GM23338 (cell line): Measurements from ENCODE around the gene H1-8. TPM values are rescaled to one million over a fixed set of nuclear protein-coding genes. Genes with fewer than 3 reads are reported as not detected.

Experiments used
- ATAC-seq: fragments of 200-7000 bp; cut with Tn5 transposase; 3 replicates; pipeline ENCODE4 v1.9.1; 2020
- DNase-seq: peaks from one replicate; pipeline ENCODE4 v3.0.0-alpha.2; 2015; ENCODE audit warnings: low spot score
- H2AFZ ChIP-seq: fragments of 200-600 bp; sonication (generic); 2 replicates; pipeline ENCODE4 v1.8.0; 2016; ENCODE audit warnings: antibody characterized with exemption, mild to moderate bottlenecking, moderate library complexity
- H3F3A ChIP-seq: fragments of 200-600 bp; sonication (generic); replicated peaks from 2 replicates; pipeline ENCODE4 v1.8.0; 2017; ENCODE audit warnings: antibody characterized with exemption, mixed run types, low read depth
- H3K27ac ChIP-seq: fragments of 200-600 bp; sonication (generic); 2 replicates; pipeline ENCODE4 v1.6.1; 2016; ENCODE audit warnings: low read depth
- H3K27me3 ChIP-seq: fragments of 200-600 bp; sonication (generic); 2 replicates; pipeline ENCODE4 v1.8.0; 2016; ENCODE audit warnings: mild to moderate bottlenecking, mixed run types, moderate library complexity; ENCODE audit not compliant: insufficient read depth
- H3K36me3 ChIP-seq: fragments of 200-600 bp; sonication (generic); 2 replicates; pipeline ENCODE4 v1.8.0; 2016; ENCODE audit warnings: mild to moderate bottlenecking; ENCODE audit not compliant: insufficient read depth
- H3K4me1 ChIP-seq: fragments of 200-600 bp; sonication (generic); 2 replicates; pipeline ENCODE4 v1.8.0; 2016; ENCODE audit warnings: mild to moderate bottlenecking, moderate library complexity; ENCODE audit not compliant: insufficient read depth
- H3K4me2 ChIP-seq: fragments of 200-600 bp; sonication (generic); 2 replicates; pipeline ENCODE4 v1.7.1; 2017; ENCODE audit warnings: mixed run types
- H3K4me3 ChIP-seq: fragments of 200-600 bp; sonication (generic); 2 replicates; pipeline ENCODE4 v1.6.1; 2016; ENCODE audit warnings: mixed run types
- H3K79me2 ChIP-seq: fragments of 200-600 bp; sonication (generic); replicated peaks from 2 replicates; pipeline ENCODE4 v1.8.0; 2017; ENCODE audit warnings: mild to moderate bottlenecking; ENCODE audit not compliant: insufficient read depth
- H3K9me2 ChIP-seq: fragments of 200-600 bp; sonication (generic); 2 replicates; pipeline ENCODE4 v1.8.0; 2017; ENCODE audit not compliant: insufficient read depth
- H4K20me1 ChIP-seq: fragments of 200-600 bp; sonication (generic); replicated peaks from 2 replicates; pipeline ENCODE4 v1.8.0; 2017; ENCODE audit warnings: mild to moderate bottlenecking; ENCODE audit not compliant: insufficient read depth
- H3K27ac Mint-ChIP-seq: 2 replicates; pipeline ENCODE4 v1.8.0; 2020; ENCODE audit warnings: inconsistent platforms, mild to moderate bottlenecking, moderate library complexity, mixed read lengths
- H3K27me3 Mint-ChIP-seq: 3 replicates; pipeline ENCODE4 v1.8.0; 2022; ENCODE audit warnings: low read depth, mild to moderate bottlenecking, moderate library complexity, mixed read lengths, inconsistent platforms; ENCODE audit not compliant: insufficient read depth, poor library complexity
- H3K36me3 Mint-ChIP-seq: 3 replicates; pipeline ENCODE4 v1.8.0; 2021; ENCODE audit warnings: low read depth, mild to moderate bottlenecking, inconsistent platforms, moderate library complexity, mixed read lengths
- H3K4me1 Mint-ChIP-seq: 3 replicates; pipeline ENCODE4 v1.8.0; 2020; ENCODE audit warnings: mild to moderate bottlenecking, inconsistent platforms, mixed read lengths
- H3K4me3 Mint-ChIP-seq: 3 replicates; pipeline ENCODE4 v1.8.0; 2021; ENCODE audit warnings: moderate library complexity, mild to moderate bottlenecking, inconsistent platforms, mixed read lengths
- H3K9me3 Mint-ChIP-seq: 3 replicates; pipeline ENCODE4 v1.8.0; 2020; ENCODE audit warnings: moderate library complexity, mild to moderate bottlenecking, inconsistent platforms, mixed read lengths
- CREB1 ChIP-seq: fragments of 250-450 bp; sonication (Bioruptor Pico); IDR thresholded peaks from 2 replicates; pipeline ENCODE4 v1.5.0; 2020; ENCODE audit warnings: low read depth, mild to moderate bottlenecking, moderate library complexity
- CTCF ChIP-seq, 2 experiments: fragments of 200-600 bp in 1 of 2; sonication (generic) in 1 of 2; conservative IDR thresholded peaks; 2 replicates each; pipeline versions ENCODE4 v1.5.1 to v1.6.1; 2016 to 2017; ENCODE audit warnings: antibody characterized with exemption in 2 of 2, low read depth in 2 of 2, mild to moderate bottlenecking in 2 of 2, moderate library complexity in 1 of 2
- ETS1 ChIP-seq: IDR thresholded peaks from 2 replicates; pipeline ENCODE4 v1.6.1; 2016; ENCODE audit warnings: antibody characterized with exemption
- EZH2 ChIP-seq: fragments of 200-600 bp; sonication (generic); IDR thresholded peaks from one replicate; pipeline ENCODE4 v1.8.0; 2017; ENCODE audit warnings: antibody characterized with exemption, mild to moderate bottlenecking, low read depth; ENCODE audit not compliant: unreplicated experiment
- EZH2phosphoT487 ChIP-seq: fragments of 200-600 bp; sonication (generic); IDR thresholded peaks from one replicate; pipeline ENCODE4 v1.8.1; 2018; ENCODE audit warnings: antibody characterized with exemption; ENCODE audit not compliant: unreplicated experiment
- JUNB ChIP-seq: IDR thresholded peaks from one replicate; pipeline ENCODE4 v1.6.1; 2016; ENCODE audit warnings: antibody characterized with exemption; ENCODE audit not compliant: unreplicated experiment
- NANOG ChIP-seq: IDR thresholded peaks from 2 replicates; pipeline ENCODE4 v1.6.1; 2016; ENCODE audit warnings: antibody characterized with exemption, borderline replicate concordance
- POLR2AphosphoS5 ChIP-seq: IDR thresholded peaks from 2 replicates; pipeline ENCODE4 v1.6.1; 2016; ENCODE audit warnings: antibody characterized with exemption, low read depth
- STAT1 ChIP-seq: IDR thresholded peaks from one replicate; pipeline ENCODE4 v1.6.1; 2016; ENCODE audit warnings: antibody characterized with exemption; ENCODE audit not compliant: unreplicated experiment
- ZNF114 ChIP-seq: fragments of 250-450 bp; sonication (Bioruptor Pico); IDR thresholded peaks from 2 replicates; pipeline ENCODE4 v1.5.0; 2020; ENCODE audit warnings: mild to moderate bottlenecking, moderate library complexity
- ZNF331 ChIP-seq: fragments of 250-450 bp; sonication (Bioruptor Pico); IDR thresholded peaks from 2 replicates; pipeline ENCODE4 v1.5.0; 2020; ENCODE audit warnings: low read depth, mild to moderate bottlenecking, moderate library complexity
- ZNF462 ChIP-seq: fragments of 250-450 bp; sonication (Bioruptor Pico); IDR thresholded peaks from 2 replicates; pipeline ENCODE4 v1.5.0; 2020; ENCODE audit warnings: mild to moderate bottlenecking, moderate library complexity
- polyA plus RNA-seq: library from polyadenylated mRNA; unstranded; fragments of >200 nt; fragmentation: Nextera tagmentation; extraction: Ambion mirVana; gene quantifications from 2 replicates; pipeline ENCODE4 v1.2.1, GENCODE V29; 2016
- total RNA-seq: library from RNA; depleted of rRNA; stranded (reverse); fragments of >200 nt; shearing (Covaris generic); gene quantifications from 2 replicates; pipeline ENCODE4 v1.2.3, GENCODE V29; 2014
- TF ChIP-seq, protein P1 (sequence below): IDR thresholded peaks from one replicate; pipeline ENCODE4 v1.6.1; 2018; ENCODE audit warnings: antibody characterized with exemption; ENCODE audit not compliant: unreplicated experiment

H1-8 gene
- total and polyA plus RNA-seq, 2 experiments from 2014 or later: not detected

GRCh38 chr3:129598484-129598883, 55.5 kb downstream of the H1-8 start:
- H3K4me1 ChIP-seq: peaks cover 59% of the 10 kb centered on the region
- H3K27ac ChIP-seq: no peak overlapping the region
- H3K4me1 Mint-ChIP-seq: peaks cover 82% of the 10 kb centered on the region

More at GRCh38 chr3:129598484-129598883, 55.5 kb downstream of the H1-8 start:
- no peaks in the 10 kb centered on the region; the same call in 2 of the 3 replicates for H3K36me3 Mint-ChIP-seq
- peaks cover 20% of the 10 kb centered on the region for H3K27me3 Mint-ChIP-seq
- peak overlapping the region; percentile 8; the same call in 1 of the 3 replicates for H3K4me3 Mint-ChIP-seq
- Histone ChIP-seq H3K4me3 (no peak overlapping the region), H4K20me1 (peaks cover 3% of the 10 kb centered on the region; the same call in 1 of the 2 replicates), H3F3A (peaks cover 16% of the 10 kb centered on the region), H3K4me2 (no peak overlapping the region), H3K79me2 (peaks cover 35% of the 10 kb centered on the region), H3K27me3 (no peaks in the 10 kb centered on the region), H2AFZ (no peak overlapping the region), H3K9me2 (no peaks in the 10 kb centered on the region), H3K36me3 (no peaks in the 10 kb centered on the region)
- no peak for TF ChIP-seq ZNF114 (CRISPR knock-in tag)
- no peak for TF ChIP-seq ZNF462
- no peak for TF ChIP-seq CREB1 (CRISPR knock-in tag)
- TF ChIP-seq JUNB: no peak
- no peak for TF ChIP-seq CTCF (conservative IDR thresholded peaks at IDR 0.05; ENCODE audit: low read depth in 2 of 2)
- TF ChIP-seq EZH2phosphoT487: no peak
- no peak for TF ChIP-seq ETS1
- no peak for TF ChIP-seq POLR2AphosphoS5
- TF ChIP-seq, protein P1, sequence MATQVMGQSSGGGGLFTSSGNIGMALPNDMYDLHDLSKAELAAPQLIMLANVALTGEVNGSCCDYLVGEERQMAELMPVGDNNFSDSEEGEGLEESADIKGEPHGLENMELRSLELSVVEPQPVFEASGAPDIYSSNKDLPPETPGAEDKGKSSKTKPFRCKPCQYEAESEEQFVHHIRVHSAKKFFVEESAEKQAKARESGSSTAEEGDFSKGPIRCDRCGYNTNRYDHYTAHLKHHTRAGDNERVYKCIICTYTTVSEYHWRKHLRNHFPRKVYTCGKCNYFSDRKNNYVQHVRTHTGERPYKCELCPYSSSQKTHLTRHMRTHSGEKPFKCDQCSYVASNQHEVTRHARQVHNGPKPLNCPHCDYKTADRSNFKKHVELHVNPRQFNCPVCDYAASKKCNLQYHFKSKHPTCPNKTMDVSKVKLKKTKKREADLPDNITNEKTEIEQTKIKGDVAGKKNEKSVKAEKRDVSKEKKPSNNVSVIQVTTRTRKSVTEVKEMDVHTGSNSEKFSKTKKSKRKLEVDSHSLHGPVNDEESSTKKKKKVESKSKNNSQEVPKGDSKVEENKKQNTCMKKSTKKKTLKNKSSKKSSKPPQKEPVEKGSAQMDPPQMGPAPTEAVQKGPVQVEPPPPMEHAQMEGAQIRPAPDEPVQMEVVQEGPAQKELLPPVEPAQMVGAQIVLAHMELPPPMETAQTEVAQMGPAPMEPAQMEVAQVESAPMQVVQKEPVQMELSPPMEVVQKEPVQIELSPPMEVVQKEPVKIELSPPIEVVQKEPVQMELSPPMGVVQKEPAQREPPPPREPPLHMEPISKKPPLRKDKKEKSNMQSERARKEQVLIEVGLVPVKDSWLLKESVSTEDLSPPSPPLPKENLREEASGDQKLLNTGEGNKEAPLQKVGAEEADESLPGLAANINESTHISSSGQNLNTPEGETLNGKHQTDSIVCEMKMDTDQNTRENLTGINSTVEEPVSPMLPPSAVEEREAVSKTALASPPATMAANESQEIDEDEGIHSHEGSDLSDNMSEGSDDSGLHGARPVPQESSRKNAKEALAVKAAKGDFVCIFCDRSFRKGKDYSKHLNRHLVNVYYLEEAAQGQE: no peak
- no peak for TF ChIP-seq STAT1
- TF ChIP-seq NANOG: no peak
- TF ChIP-seq EZH2: no peak
- TF ChIP-seq ZNF331 (CRISPR knock-in tag): no peak
- DNase-seq: no peak
- no peak for ATAC-seq
- H3K27ac Mint-ChIP-seq: no peak overlapping the region
- no peaks in the 10 kb centered on the region for H3K9me3 Mint-ChIP-seq
